T-helper 9 cell (primary cell): ENCODE results near the gene MXI1.
"Not testable (repeated sequence)": the region's sequence is repeated elsewhere in the genome, so short reads cannot be mapped to it uniquely, and the experiment has no call there.

Experiments
- DNase-seq: peaks from one replicate; pipeline ENCODE4 v3.0.0-alpha.2; 2020

The MXI1 gene

DNA sequence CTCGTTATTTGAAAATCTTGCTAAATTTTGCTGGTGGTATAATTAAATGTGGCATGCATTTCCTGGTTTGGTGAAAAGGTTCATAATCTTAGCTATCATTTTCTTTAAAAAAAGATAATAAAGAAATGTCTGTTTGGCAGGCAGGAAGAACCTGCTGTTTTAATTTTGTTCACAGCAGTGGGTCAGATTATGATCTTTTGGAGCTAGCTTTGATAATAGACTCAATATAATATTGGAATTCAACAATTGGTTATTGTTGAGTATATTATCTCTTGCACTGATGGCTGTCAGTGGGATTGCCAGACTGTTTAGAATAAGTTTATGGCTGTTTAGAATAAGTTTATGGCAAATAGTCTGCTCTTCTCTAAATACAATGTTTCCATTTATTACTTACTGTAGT is 35.1 kb downstream of the MXI1 start:
- no peak for DNase-seq

DNA sequence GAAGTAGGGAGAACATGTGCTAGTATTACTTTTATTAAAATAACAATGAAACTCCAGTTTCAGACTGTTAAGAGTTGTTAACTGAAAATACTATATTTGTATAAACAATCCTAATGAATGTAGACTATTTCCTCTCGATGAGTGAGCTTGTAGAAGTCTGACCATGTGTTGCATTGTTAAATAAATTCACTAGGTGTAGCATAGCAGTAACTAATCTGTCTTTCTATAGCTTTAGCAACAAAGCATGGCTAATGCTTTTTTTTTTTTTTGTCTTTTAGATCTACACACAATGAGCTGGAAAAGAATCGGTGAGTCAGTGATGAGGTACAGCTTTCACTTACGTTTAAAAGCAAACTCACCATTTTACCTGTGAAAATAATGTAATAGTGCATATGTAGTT is 37.1 kb downstream of the MXI1 start:
- DNase-seq = no peak

DNA sequence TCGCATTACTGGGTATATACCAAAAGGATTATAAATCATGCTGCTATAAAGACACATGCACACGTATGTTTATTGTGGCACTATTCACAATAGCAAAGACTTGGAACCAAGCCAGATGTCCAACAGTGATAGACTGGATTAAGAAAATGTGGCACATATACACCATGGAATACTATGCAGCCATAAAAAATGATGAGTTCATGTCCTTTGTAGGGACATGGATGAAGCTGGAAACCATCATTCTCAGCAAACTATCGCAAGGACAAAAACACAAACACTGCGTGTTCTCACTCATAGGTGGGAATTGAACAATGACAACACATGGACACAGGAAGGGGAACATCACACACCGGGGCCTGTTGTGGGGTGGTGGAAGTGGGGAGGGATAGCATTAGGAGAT is 40.4 kb downstream of the MXI1 start:
- not testable (repeated sequence) for DNase-seq

DNA sequence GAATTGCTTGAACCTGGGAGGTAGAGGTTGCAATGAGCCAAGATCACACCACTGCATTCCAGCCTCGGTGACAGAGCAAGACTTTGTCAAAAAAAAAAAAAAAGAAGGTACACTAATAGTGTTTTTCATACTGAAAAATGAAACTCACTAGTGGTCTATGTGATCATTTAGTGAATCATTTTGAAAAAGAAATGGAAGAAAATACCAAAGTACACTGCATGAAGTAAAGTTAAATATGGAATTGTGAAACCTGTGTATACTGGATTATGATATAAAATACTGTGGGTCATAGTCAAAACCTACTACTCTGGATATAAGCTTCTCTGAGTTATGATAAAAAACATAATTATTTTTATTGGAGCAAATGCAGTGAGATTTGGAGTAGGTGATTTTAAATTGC is 42.1 kb downstream of the MXI1 start:
- DNase-seq = not testable (repeated sequence)

DNA sequence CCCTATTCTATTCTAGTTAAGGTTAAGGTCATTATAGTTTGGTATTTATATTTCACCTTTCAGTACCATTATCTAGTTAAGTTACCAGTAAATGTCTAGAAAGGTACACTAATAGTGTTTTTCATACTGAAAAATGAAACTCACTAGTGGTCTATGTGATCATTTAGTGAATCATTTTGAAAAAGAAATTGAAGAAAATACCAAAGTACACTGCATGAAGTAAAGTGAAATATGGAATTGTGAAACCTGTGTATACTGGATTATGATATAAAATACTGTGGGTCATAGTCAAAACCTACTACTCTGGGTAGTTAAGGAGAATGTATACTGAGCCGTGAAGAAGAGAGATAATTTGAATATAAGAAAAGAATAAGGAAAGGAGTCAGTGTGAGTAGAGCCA is 44.0 kb downstream of the MXI1 start:
- not testable (repeated sequence) for DNase-seq

DNA sequence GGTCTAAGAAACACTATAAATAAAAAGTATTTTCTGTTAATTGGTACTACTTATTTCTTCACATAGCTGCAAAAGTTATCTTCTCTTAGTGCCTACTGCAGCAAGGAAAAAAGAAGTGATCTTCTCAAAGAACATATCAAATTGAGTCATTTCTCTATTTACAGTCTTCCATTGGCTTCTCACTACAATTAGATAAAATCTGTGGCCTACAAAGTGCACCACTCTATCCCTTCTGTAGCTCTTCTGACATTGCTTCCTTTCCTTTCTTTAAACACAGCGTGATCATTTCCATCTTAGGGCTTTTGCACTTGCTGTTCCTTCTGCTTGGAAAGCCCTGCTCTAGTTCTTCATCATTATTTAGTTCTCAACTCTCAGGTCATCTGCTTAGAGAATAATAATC is 44.7 kb downstream of the MXI1 start:
- DNase-seq = no peak

DNA sequence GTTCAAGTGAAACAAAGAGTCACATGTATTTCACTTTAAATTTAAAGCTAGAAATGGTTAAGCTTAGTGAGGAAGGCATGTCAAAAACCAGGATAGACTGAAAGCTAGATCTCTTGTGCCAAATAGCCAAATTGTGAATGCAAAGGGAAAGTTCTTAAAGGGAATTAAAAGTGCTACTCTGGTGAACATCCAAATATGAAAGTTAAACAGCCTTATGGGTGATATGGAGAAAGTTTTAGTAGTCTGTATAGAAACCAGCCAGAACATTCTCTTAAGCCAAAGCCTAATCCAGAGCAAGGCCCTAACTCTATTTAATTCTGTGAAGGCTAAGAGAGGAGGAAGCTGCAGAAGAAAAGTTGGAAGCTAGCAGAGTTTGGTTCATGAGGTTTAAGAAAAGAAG is 47.1 kb downstream of the MXI1 start:
- no peak for DNase-seq

DNA sequence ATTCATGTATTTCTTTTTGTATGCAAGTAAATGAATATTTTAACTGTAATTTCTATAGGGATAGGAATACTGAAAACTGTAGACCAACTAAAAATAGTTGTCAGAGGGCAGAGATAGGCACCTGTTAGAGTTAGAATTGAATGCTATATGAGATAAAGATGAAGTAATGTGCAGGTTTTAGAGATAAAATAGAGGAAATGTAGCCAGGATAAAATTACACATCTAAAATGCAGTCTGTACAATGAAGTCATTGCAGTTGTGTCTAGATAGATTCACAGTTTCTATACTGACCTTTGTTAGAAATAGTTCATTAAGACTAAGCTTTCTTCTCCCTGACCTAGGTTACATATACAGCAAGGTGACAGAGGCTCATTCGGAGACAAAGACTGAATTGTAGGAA is 51.1 kb downstream of the MXI1 start:
- no peak for DNase-seq

DNA sequence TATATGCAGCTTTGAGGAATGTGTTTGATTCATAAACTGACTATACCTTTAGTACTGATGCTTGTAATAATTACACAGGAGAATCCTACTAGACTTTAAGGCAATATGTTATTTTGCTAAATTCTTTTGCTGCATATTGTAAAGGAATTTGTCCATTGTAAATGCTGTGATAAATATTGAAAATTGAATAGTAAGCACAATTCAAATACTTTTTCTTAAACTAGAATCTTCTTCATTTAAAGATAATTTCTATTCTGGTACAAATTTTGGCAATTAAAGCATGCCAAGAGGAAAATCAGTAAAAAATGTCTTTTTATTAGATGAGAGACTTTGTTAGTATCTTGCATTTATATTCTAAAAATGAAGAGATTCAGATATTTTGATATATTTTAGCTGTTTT is 51.9 kb downstream of the MXI1 start:
- no peak for DNase-seq

DNA sequence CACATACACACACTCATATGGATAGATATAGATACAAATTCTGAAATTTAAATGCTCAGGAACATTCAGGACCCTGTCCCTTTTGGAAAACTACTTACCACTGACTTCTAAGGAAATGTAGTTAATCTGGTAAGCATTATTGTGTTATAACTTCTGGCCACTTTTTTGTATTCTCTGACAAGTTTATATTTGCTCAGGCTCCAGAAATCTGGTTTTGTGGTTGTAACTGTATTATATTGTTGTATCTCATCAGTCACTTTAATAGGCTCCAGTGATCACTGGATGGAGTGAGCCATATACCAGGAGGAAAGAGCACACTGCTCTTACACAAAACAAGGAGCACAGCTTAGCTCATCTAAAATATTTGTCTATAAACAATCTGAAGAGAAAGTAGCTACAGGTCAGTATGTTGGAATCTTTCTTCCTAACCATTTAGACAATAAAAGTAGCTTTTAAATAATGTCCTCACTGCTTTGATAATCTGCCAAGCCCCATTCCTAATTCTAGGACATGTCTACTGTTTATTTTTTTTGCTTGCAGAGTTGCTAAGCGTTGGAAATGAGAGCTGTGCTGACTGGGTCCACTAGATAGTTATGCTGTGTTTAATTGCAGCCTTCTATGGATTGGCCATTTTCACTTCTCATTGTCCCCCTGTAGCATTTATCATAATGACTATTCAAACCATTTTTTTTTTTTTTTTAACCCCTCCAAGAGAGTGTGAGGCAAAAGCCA is 53.5 kb downstream of the MXI1 start:
- no peak for DNase-seq

DNA sequence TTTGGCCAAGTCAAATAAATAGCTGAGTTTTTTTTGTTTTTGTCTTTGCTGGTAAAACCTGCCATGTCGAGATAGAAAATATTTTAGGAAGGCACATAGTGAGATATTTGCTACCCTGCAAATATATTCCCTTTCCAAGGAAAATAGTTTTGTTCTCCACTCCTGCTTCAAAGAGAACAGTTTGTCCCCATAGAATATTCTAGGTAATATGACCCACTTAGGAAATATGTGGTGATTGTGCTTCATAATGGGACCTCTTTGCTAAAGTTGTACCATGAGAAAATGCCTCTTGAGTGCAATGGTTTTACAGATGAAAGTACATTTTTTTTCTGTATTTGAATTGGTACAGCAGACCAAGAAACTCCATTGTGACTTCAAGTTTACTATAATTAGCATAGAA is 55.8 kb downstream of the MXI1 start:
- DNase-seq = no peak

DNA sequence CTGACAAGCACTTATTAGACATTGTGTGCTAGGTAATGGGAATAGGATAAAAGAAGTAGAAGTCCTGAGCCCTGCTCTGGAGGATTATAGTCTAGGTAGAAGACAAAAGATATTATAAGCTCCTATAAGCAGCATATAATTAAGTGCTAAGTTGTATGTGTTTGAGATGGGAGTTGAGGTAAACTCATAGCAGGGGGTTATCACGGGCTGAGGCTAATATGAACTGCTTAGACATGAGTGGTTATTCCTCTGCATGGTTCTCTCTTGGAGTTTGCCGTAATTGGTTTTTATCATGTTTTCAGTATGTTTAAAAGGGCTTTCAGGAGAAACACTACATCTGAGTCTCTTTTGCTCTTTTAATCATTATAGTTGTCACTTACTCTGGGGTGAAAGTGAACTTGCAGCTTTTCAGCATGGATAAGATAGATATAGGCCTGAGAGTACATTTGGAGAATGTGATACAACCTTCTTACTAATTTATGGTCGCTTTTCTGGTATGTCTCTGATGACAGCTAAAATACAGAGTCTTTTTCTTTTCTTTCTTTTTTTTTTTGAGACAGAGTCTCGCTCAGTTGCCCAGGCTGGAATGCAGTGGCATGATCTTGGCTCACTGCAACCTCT is 58.3 kb downstream of the MXI1 start:
- DNase-seq = no peak

DNA sequence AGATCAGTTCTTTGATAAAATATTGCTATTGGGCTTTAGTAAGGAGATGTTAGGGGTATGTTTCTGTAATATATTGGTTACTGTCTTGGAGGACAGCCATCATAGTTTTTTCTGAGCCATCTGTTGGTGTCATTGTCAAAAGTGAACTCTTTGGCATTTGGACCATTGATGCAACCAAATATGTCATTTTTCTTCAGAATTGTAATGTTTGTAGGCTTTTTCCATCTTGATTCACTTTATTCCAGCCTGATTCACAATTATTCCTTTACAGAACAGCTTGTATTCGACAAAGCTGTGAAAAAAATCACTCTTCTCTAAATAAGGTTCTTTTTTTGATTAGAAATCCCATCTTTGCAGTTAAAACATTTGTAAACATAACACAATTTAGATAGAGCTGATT is 59.9 kb downstream of the MXI1 start:
- no peak for DNase-seq

DNA sequence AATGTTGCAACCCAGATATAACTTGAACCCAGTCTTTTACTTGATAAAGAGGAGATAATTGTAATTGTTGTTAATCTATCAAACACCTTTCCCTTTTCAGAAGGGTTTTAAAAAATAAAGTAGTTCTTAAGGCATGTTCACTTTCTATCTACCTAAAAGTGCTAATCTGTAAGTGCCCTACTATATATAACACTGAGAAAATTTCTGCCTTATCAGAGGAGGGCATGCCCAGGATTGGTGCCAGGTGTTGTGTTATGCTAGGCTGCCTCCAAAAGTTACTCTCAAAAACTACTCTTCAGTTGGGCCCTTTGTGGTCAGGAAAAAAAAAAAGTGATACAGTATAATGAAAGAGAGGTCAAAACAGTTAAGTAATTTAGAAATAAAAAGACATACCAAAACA is 61.0 kb downstream of the MXI1 start:
- no peak for DNase-seq

DNA sequence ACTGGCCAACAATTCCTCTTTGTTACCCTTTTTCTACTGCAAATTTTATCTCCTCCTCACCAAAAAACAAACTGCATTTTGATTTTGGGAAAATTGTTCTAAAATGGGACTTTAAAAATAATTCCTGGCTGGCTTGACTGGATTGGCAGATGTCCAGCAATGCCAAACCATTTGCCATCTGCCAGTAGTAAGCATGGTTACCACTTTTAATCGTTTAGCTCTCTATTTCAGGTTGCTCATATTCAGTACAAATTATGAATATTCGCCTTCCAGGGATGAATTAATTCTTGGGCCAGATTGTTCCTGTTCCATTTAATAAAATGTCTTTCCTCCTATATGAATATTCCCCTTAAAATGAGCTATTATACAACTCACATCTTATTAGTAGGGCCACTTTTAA is 61.6 kb downstream of the MXI1 start:
- no peak for DNase-seq

DNA sequence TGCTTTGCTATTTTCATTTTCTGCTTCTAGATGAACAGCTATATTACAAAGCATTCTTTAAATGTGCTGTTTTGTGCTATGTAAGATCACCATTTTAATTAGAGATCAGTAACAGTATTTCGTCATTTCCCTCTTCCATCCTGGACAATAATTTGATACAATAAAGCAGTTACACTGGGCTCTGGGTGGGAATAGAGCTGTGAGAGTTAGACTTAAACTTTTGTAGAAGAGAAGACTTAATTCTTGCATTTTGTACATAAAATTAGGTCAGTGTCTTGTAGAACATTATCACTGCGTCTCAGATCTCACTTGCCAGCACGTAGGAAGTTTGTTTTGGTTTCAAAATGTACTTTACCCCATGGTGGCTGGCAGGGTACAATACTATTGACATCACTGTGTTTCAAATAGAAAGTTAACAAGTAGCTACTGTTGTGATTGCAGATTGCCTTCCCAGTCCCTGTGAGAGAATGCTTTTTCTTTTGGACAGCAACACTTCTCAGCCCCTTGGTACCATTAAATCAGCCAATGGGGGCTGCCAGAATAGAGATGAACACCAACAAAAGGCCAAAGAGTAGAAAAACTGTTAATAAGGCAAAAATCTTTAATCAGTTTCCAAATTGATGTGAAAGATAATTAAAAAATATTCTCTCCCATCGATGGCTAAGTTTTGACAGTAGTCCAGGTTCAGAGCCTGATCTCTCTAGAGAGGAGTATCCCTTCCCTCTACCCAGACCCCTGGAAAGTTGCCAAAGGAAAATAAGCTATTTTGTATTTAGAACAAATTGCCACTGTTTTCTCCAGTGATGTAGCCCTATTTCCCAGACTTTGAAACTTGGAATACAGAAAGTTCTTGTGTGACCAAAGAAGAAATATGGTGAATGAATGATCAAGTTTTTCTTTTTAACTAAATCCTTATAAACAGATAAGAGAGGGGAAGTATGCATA is 62.2 kb downstream of the MXI1 start:
- DNase-seq = no peak

DNA sequence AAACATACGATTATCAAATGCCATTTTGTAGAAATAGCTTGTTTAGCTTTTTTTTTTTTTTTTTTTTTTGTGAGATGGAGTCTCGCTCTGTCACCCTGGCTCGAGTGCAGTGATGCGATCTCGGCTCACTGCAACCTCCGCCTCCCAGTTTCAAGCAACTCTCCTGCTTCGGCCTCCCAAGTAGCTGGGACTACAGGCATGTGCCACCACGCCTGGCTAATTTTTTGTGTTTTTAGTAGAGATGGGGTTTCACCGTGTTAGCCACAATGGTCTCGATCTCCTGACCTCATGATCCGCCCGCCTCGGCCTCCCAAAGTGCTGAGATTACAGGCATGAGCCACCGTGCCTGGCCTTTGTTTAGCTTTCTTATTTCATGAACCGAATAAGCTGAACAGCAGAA is 65.6 kb downstream of the MXI1 start:
- not testable (repeated sequence) for DNase-seq

DNA sequence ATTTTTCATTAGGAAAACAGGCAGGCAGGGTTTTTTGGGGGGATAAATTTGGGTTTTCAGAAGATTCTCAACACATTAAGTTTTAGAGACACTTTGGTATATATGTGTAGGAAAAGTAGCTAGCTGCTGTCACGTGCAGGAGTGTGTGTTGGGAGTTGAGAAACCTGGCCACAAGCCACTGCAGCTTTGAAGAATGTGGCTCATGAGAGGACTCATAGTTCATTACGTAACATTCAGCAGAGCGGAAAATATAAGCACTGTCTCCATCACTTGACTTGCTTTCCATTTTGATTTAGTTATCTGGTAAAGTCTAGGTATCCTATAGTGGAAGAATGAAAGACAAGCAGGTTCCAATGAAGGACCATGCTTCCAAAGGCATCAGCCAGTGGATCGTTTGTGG is 66.1 kb downstream of the MXI1 start:
- DNase-seq = peak; percentile 6

DNA sequence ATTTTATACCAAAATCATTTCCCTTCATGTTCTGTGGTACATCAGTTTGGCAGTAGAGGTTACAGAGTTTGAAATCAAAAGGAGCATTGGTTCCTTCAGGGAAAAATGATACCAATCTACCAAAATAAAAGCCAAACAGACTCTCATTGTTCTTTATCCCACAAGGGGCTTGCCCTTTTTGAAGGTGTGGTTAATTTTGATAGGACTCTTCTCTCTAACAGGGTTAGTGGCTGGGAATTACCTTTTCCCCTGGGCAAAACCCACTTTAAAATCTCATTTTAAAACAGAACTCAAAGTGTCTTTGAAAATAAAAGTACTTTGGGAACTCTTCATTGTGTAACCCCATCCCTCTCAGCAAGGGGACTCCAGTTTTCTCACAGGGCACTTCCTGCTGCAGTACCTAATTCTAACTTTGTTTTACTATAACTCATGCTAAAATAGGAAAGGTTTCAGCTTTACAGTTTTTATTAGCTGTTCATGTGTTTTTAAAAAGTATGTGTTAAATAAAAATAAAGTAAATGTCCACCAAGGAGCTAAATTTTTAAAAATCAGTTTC is 66.7 kb downstream of the MXI1 start:
- DNase-seq = no peak

DNA sequence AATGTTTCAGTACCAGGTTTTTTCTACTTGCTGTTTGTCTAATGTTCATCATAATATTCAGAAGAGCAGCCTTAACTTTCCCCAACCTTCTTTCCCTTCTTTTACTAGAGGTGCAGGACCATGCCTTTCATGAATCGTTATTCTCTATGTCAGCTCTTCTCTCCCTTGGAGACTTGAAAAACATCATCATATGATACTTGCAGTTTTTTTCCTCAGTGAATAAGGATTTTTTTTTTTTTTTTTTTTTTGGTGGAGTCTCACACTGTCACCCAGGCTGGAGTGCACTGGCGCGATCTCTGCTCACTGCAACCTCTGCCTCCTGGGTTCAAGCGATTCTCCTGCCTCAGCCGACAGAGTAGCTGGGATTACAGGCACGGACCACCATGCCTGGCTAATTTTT is 67.2 kb downstream of the MXI1 start:
- DNase-seq = no peak

DNA sequence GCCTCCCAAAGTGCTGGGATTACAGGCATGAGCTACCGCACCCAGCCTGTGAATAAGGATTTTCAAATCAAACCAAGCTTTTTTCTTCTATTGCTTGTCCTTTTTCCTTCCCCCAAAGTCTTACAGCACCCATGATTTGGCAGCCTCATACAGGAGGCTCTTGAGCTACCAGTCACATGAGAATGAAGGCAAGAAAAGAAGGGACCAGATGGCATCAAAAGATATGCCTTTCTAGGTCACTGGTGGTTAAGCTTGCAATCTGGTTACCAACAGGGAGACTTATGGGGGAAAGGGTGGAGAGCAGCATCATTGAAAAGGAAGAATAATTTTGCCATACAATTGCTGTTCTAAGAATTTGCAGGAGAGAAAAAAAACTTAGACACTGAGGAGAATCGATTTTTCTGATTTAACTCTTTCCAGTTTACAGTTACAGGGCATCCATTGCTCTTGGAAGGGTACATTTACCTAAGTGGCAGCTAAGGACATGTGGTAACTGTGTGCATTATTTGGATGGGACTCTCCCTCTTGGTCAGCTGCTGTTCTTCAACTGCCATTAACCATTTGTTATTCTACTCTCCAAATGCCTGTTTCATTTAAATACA is 67.8 kb downstream of the MXI1 start:
- no peak for DNase-seq

DNA sequence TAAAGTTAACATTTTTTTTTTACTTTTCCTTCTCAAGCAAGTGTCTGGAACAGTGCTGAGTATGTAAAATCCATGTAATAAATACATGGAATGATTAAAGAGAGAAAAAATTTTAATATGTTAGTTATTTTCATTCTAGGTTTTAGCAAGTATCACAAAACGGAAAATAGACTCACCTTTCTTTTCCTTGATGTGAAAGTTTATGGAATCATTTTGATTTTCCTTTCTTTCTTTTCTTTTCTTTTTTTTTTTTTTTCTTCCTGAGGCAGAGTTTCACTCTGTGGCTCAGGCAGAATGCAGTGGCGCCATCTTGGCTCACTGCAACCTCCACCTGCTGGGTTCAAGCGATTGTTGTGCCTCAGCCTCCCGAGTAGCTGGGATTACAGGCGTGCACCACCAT is 69.2 kb downstream of the MXI1 start:
- no peak for DNase-seq

DNA sequence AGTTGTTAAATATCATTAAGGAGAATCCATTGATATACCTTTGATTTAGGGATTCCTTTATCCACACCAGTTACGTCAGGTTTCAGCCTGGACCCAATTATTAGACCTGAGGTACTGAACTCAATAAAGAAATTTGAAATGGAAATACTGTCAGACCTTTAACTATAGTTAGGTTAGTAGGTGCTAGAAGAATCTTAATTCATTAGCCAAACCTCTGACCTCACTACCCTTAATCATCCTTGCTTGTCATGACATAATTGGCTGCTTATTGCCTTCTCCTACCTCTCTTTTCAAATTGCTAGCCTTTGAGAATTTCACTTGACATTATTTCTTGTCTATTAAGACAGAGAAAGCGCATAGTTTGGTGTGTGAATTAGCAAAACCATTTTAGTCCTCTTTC is 70.2 kb downstream of the MXI1 start:
- no peak for DNase-seq
